HG02678 (cell line): ENCODE results near the gene GTF2H4.
"Not testable (repeated sequence)": the region's sequence is repeated elsewhere in the genome, so short reads cannot be mapped to it uniquely, and the experiment has no call there.

ENCODE experiments used
- ATAC-seq: cut with Tn5 transposase; IDR thresholded peaks from one replicate; pipeline ENCODE4 v1.9.1; 2021; ENCODE audit warnings: mild to moderate bottlenecking, moderate library complexity; ENCODE audit not compliant: unreplicated experiment

GTF2H4 gene

GRCh38 chr6:30907758-30908591, at the start of gene GTF2H4:
Gene GTF2H4, plus strand, starts transcription at chr6:30908207.
- peak; percentile 91 for ATAC-seq

- not testable (repeated sequence) for ATAC-seq
These were observed 48.3 kb upstream of the GTF2H4 start for GRCh38 chr6:30859726-30860125.

GRCh38 chr6:30861257-30862048, 46.6 kb upstream of the GTF2H4 start:
- ATAC-seq, result no peak

GRCh38 chr6:30862156-30862875, 45.7 kb upstream of the GTF2H4 start:
- ATAC-seq, result no peak

GRCh38 chr6:30864325-30864724, 43.7 kb upstream of the GTF2H4 start:
- ATAC-seq, result no peak

GRCh38 chr6:30869241-30869749, 38.7 kb upstream of the GTF2H4 start:
- not testable (repeated sequence) for ATAC-seq

GRCh38 chr6:30870546-30870945, 37.5 kb upstream of the GTF2H4 start:
- no peak for ATAC-seq

- no peak for ATAC-seq
These were observed 36.3 kb upstream of the GTF2H4 start for GRCh38 chr6:30871592-30872183.

- ATAC-seq, result no peak
These were observed 34.8 kb upstream of the GTF2H4 start for GRCh38 chr6:30873137-30873640.

- not testable (repeated sequence) for ATAC-seq
These were observed 34.2 kb upstream of the GTF2H4 start for GRCh38 chr6:30873795-30874194.

- ATAC-seq, result no peak
These were observed 32.6 kb upstream of the GTF2H4 start for GRCh38 chr6:30875244-30876038.

GRCh38 chr6:30876039-30876730, 31.8 kb upstream of the GTF2H4 start:
- ATAC-seq, result no peak

- ATAC-seq, result no peak
These were observed 30.4 kb upstream of the GTF2H4 start for GRCh38 chr6:30877419-30878262.

- no peak for ATAC-seq
These were observed 28.2 kb upstream of the GTF2H4 start for GRCh38 chr6:30879684-30880427.

- no peak for ATAC-seq
These were observed 27.2 kb upstream of the GTF2H4 start for GRCh38 chr6:30880698-30881252.

- no peak for ATAC-seq
These were observed 26.4 kb upstream of the GTF2H4 start for GRCh38 chr6:30881392-30882203.
